ENCODE measurements around the gene PZP.

Gene PZP

GRCh38 chr12:9124383-9125031, 83.7 kb downstream of the PZP start:
- DNase-seq (ENCODE audit: low read depth in 2 of 2) = no peak

DNA sequence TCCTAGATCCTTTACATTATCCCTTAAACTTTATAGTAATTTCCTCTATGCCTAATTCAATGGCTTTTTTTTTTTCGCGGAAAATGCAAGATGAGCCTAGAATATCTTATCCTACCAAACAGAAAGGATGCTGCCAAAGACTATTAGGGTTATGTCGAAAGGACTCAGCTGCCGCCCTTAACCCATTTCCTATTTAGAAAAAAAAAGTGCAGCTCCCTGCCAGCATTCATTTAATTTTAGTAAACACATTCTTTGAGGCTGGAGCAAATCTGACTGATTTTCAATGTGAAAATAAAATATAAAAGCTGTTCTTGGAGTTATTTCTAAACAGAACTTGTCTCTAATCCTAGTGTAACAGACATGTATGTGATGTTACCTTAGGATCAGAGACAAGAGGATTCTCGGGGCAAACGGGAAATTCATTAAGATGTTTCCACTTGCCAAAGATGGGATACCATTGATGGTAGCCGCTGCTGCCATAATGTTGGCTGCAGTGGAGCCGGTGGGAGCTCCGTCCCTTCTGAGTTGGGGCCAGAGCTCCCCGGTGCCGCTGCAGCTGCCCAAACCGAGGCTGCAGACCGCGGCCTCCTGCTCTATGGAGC, 84.3 kb downstream of the PZP start:
- no peak for DNase-seq (ENCODE audit: low read depth in 2 of 2)

DNA sequence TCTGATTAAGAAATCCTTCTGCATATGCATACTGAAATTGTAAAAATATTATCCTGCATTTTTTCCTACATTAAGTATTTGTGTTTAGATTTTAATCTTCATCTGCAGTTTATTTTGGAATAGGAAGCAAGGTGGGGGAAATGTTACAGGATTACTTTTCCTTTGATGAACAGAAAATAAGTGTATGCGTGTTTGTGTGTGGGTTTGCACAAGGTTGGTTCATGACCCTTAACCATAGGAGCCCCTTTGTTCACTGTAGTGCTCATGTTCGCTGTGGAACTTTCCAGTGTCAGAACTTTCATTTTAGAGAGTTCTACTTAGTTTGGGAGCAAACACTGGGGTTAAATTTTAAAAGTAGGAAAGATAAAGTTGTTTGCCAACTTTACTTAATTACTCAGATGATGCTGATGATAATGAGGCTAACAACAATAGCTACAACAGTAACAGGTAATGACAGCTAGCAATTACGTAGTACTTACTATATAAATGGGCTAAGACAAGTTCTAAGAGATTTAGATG, 86.0 kb downstream of the PZP start:
- DNase-seq (ENCODE audit: low read depth in 2 of 2) = no peak

DNA sequence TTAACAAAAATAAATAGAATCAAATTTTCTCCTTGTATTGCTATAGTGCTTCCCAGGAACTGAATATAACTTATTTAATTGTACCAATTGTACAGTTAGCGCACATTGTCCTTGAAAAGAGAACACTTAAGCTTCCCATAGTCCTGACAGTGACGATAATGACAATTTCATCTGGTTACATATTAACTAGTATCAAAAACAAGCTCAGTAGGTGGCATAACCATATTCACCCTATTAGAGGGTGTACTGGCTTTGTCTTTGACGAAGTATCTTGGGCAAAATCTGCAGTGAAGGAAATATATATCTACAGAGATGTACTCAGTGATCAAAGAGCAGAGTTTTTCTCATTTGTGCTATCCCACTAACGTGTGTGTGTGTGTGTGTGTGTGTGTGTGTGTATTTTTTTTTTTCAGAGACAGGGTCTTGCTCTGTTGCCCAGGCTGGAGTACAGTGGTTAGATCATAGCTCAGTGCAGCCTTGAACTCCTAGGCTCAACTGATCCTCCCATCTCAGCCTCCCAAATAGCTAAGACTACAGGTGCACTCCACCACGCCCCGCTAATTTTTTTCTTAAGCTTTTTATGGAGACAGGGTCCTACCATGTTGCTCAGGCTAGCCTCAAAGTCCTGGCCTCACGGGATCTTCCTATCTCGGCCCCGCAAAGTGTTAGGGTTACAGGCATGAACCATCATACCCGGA, 87.6 kb downstream of the PZP start:
- no peak for DNase-seq (ENCODE audit: low read depth in 2 of 2)

DNA sequence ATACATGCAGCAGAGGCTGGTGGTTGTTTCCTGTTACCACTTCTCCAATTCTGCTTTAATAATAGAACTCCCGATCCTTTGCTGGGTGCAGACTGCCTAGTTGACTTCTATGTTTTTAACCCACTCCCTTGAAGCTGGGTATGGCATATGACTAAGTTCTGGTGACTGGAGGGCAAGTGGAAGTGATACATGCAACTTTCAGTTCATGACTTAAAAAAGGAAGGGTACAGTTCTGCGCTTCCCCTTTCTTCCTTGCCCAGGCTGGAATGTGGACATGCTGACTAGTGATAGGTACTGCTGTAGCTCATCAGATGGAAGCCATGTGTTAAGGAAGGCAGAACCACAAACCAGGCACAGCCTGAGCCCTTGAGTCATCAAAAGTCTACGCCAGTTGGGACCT, 90.0 kb downstream of the PZP start:
- DNase-seq (ENCODE audit: low read depth in 2 of 2) = no peak

DNA sequence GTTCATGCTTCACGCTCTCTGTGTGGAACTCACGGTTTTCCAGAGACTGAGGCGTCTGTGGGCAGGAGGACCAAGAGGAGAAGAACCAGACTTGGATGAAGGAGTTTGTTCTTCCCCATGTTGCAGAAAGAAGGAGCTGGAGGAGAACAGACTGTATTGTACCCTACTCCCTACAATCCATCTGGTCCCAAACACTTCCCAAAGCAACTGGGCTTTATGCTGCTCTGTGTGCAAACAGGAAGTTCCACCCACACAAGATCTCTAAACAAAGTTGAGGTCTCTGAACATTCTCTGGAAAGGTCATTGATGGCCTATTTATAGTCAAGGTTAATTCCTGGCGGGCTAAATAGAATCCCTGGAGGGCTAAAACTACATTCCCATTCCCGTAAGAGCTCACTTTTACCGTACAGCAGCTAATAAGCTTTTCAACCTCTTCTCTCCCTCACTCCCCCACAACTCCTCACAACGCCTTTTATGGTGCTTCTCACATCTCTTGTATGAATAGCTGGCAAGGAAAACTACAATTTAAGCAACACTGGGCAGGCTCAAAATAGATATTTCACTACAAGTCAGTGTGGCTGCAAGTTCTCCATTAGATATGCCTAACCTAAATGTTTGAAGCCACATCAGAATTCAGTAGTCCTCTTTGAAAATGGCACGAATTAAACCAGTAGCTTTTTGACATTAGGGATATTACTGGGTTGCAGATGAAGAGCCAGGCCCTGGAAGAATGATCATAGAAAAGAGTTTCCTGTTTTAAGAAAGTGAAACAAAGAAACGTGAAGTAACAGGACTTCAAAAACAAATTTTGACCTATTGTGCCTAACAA, 92.2 kb downstream of the PZP start, which contains the start of gene A2M:
Gene A2M, minus strand, starts transcription at position 189 of the 829 bp plus-strand sequence. Its CDS starts 70 bp downstream, at position 119.
- no peak for DNase-seq (ENCODE audit: low read depth in 2 of 2)

GRCh38 chr12:9114946-9115345, 93.2 kb downstream of the PZP start:
- no peak for DNase-seq (ENCODE audit: low read depth in 2 of 2)

- no peak for DNase-seq (ENCODE audit: low read depth in 2 of 2)
These were observed 94.2 kb downstream of the PZP start for GRCh38 chr12:9113987-9114309.

DNA sequence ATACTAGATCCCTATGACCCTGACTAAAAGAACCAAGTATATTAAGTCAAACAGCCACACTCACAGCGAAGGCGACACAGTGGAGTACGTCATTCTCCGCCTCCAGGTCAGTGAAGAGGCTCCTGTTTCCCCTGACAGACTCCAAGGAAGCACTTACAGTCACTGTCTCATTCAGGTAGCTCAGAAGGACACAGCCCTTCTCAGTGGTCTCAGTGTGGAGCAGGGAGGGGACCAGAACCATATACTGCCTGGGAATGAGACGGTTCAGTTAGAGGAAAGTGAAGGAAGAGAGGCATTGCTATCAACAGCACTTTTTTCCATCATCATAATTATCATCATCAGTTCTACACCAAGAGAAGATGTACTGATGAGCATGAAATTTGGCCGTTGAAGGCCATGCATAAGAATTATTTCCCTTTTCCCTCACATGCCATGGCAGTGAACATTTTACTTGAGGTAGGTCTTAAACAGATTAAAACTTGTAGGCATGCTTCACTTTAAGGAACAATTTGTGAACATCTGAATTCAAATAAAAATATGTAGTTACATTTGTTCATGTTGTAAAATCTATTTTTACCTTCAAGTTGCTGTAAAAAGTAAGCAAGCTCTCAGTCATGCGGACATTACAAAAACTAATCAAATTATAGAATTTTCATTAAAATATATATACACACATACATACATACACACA, 94.8 kb downstream of the PZP start:
- no peak for DNase-seq (ENCODE audit: low read depth in 2 of 2)

GRCh38 chr12:9112076-9112853, 95.9 kb downstream of the PZP start:
- DNase-seq (ENCODE audit: low read depth in 2 of 2) = no peak

DNA sequence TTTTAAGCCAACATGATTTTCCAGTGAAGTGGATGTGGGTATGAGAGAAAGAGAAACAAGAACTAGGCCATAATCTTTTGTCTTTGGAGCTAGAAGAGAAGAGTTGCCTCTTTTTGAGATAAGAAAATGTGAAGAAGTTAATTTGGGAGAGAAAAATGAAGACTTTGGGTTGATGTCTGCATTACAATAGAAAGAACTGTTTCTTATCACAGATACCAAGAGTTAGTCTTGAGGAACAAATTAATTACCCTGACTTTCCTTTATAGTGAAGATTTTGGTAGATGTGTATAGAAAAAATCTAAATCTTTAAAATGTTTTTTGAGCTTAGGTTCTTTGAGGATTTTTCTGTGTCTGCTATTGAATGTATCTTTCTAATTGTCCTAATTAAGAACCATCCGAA, 96.7 kb downstream of the PZP start:
- no peak for DNase-seq (ENCODE audit: low read depth in 2 of 2)

GRCh38 chr12:9109737-9110491, 98.3 kb downstream of the PZP start:
- DNase-seq (ENCODE audit: low read depth in 2 of 2) = no peak

GRCh38 chr12:9109213-9109522, 99.0 kb downstream of the PZP start:
- DNase-seq (ENCODE audit: low read depth in 2 of 2) = no peak

GRCh38 chr12:9108504-9109212, 99.5 kb downstream of the PZP start:
- no peak for DNase-seq (ENCODE audit: low read depth in 2 of 2)

GRCh38 chr12:9107542-9107873, 100.7 kb downstream of the PZP start:
- DNase-seq (ENCODE audit: low read depth in 2 of 2) = no peak

DNA sequence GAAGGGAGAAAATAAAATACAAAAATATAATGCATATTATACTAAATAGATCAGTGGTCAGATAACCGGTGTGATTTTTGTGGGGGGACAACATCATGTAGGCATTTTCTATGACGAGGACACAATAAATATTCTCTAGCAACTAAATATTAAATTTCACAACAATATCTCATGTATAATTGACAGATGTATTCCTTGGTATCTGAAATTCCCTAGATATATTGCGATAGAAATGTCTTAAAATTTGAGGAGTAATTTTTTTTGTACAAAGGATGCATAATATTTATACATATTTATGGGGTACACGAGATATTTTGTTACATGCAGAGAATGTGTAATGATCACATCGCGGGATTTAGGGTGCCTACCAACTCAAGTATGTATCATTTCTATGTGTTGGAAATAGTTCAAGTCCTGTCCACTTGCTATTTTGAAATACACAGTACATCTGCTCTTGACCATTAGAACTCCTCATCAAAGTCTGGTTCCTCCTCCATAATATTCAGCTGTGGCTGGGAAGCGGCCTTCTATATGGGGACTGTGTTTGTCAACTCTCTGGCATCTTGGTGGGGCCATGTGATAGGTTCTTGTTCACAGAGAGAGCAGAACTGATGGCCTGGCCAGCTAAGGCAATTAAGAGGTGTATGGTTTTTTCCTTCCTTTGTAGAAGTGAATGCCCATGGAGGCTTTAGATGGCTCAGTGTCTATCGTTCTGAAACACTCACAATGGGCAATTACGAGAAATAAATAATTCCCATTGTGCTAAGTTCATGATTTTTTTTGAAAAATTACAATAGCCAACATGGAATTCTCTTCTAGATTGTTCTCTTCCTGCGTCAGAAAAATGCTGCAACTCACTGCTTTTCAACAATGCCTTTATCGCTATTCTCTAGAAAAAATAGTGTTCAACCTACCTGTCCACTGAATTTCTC, 101.3 kb downstream of the PZP start:
- no peak for DNase-seq (ENCODE audit: low read depth in 2 of 2)

- DNase-seq (ENCODE audit: low read depth in 2 of 2) = no peak
These were observed 102.1 kb downstream of the PZP start for GRCh38 chr12:9106067-9106466.

GRCh38 chr12:9104767-9105423, 103.3 kb downstream of the PZP start:
- DNase-seq (ENCODE audit: low read depth in 2 of 2) = no peak

Data from stimulated activated CD8-positive, alpha-beta memory T cell treated with anti-CD3 and anti-CD28 coated beads, Interleukin-7, amount 100 ng/mL, for 4 hours (primary cell).